GM12801 (cell line): ENCODE data around the gene VSTM5.

Source experiments
- CTCF ChIP-seq: IDR thresholded peaks from one replicate; pipeline ENCODE4 v1.5.1; 2011; ENCODE audit warnings: control low read depth; ENCODE audit not compliant: insufficient read length; ENCODE audit errors: extremely low read depth

Gene VSTM5

GRCh38 chr11:93869830-93870229 lies 19.4 kb upstream of the VSTM5 start:
- no peak for TF ChIP-seq CTCF

GRCh38 chr11:93861808-93862207 lies 11.4 kb upstream of the VSTM5 start:
- no peak for TF ChIP-seq CTCF

GRCh38 chr11:93858121-93858775 lies 7.8 kb upstream of the VSTM5 start:
- TF ChIP-seq CTCF, result no peak

- no peak for TF ChIP-seq CTCF
Observed at GRCh38 chr11:93857413-93858120, 7.1 kb upstream of the VSTM5 start.

- TF ChIP-seq CTCF, result no peak
Observed at GRCh38 chr11:93852242-93852641, 1.8 kb upstream of the VSTM5 start.

GRCh38 chr11:93849751-93850593 lies 446 bp downstream of the VSTM5 start:
- no peak for TF ChIP-seq CTCF

- TF ChIP-seq CTCF, result no peak
Observed at GRCh38 chr11:93849201-93849600, 1.2 kb downstream of the VSTM5 start.
